GM10266 (cell line): Measurements from ENCODE around the gene WFDC2.

Source experiments
- DNase-seq: peaks from one replicate; pipeline ENCODE4 v3.0.0; 2012; ENCODE audit errors: extremely low spot score
- TF ChIP-seq, protein P1 (sequence below): IDR thresholded peaks from 2 replicates; pipeline ENCODE4 v1.5.1; 2012; ENCODE audit warnings: mild to moderate bottlenecking, low read depth; ENCODE audit not compliant: control insufficient read depth, insufficient read depth; ENCODE audit errors: missing control alignments

The WFDC2 gene

DNA sequence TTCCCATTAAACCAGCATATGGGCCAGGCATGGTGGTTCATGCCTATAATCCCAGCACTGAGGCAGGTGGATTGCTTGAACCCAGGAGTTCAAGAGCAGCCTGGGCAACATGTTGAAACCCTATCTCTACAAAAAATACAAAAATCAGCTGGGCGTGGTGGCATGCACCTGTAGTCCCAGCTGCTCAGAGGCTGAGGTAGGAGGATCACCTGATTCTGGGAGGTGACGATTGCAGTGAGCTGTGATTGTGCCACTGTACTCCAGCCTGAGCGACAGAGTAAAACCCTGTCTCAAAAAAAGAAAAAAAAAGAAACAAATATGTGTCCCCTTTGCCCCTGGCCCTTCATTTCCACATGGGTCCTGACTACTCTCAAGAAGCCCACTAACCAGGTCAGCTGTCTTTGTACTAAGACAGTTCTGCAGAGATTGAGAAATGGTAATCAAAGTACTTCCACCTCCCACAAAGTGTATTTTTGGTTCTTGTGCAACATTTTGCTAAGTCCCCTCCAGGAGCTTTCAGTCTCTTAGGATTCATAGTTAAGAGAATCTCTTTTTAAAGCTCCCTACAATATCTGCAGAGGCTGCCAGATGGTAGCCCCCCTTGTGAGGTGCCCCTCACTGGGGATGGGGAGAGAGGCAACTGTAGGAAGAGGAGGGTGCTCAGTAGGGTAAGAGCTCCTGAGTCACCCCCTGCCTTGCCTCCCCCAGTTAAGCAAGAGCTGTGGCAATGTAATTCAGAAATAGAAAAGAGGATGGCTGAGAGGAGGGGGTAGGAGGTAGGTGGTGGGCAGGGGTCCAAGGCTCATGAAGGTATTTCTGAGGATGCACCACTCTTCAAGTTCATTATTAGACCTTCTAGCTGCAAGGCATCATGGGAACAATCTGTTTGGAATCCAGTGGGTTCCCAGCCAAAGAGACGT lies 16.5 kb upstream of the WFDC2 start:
- no peak for DNase-seq
- TF ChIP-seq, protein P1, sequence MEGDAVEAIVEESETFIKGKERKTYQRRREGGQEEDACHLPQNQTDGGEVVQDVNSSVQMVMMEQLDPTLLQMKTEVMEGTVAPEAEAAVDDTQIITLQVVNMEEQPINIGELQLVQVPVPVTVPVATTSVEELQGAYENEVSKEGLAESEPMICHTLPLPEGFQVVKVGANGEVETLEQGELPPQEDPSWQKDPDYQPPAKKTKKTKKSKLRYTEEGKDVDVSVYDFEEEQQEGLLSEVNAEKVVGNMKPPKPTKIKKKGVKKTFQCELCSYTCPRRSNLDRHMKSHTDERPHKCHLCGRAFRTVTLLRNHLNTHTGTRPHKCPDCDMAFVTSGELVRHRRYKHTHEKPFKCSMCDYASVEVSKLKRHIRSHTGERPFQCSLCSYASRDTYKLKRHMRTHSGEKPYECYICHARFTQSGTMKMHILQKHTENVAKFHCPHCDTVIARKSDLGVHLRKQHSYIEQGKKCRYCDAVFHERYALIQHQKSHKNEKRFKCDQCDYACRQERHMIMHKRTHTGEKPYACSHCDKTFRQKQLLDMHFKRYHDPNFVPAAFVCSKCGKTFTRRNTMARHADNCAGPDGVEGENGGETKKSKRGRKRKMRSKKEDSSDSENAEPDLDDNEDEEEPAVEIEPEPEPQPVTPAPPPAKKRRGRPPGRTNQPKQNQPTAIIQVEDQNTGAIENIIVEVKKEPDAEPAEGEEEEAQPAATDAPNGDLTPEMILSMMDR, result no peak

DNA sequence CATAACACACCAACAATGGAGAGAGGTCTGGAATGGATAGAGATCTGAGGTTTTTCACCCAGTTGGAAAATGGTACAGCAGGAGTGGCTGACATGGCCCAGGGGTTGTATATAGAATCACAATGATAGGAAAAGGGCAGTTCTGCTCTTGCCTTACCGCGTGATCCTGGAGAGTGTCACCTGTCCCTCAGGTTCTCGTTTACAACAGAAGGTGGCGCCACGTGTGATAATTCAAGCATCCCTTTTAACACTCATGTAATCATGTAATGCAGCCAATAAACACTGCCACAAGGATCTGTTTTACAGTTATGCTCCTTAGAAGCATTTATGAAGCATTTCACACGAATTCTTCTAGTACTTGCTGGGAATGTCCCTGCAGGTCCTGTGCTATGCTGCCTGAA lies 12.9 kb upstream of the WFDC2 start:
- TF ChIP-seq, protein P1, result peak; percentile 53
- DNase-seq, result no peak

DNA sequence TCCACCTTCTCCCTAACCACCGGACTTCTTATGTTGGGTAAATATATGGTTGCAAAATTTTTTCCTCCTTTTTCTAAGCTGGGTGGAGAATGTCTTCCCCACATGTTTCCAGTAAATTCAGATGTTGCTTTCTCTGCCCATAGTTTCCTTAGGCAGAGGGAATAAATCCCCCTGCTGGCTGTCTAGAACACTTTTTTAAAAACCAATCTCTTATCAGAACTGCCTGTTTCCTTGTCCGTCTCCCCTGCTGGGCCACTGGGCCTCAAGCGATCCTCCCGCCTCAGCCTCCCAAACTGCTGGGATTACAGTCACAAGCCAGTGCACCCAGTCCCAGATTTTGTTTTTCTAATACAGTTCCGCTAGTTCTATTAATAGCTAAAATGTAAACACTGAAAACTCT lies 9.9 kb upstream of the WFDC2 start:
- DNase-seq, result no peak
- TF ChIP-seq, protein P1, result no peak

DNA sequence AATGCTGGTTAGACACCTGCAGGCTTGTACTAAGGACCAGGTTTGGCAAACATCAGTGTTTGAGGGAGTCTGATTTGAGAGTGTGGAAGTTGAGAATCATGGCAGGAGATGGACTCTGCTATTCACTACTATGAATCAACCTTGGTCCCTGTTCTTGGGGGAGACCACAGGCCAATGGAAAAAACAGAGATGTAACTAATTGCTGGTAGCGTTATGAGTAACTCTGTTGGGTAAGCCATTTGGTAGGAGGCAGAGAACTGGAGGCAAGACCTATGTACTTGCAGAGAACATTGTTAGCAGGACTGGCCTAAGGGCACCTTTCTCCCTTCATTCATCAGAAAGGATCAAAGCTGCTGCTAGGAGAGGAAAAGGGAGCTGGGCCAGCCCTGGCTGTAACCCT lies 8.3 kb upstream of the WFDC2 start:
- DNase-seq, result no peak
- TF ChIP-seq, protein P1, result no peak

DNA sequence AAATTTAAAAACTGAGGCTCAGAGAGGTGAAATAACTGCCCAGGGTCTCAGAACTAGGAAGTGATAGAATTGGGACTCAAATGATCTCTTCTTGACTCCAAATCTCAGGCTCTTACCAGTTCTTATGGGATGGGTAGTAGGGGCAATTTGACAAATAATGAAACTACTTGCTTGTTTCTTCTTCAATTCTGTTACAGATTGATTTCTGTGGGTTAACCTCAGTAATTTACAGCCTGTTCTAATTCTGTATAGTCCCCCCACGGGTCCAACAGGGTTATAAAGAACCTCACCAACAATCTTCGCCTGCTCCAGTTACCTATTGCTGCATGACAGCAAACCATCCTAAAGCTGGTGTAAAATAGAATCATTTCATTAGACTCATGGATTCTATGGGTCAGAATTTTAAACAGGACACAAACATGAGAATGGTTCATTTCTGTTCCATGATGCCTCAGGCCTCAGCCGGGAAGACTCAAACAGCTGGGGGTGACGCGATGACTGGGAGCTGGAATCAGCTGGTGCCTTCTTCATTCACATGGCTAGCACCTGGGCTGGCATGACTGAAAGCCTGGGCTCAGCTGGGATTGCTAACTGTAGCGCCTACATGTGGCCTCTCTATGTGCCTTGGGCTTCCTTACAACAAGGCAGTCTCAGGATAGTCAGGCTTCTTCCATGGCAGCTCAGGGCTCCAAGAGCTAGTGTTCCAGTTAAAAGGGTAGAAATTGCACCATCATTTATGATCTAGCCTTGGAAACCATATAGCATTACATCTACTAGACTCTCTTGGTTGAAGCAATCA lies 6.6 kb upstream of the WFDC2 start:
- DNase-seq, result no peak
- TF ChIP-seq, protein P1, result no peak

DNA sequence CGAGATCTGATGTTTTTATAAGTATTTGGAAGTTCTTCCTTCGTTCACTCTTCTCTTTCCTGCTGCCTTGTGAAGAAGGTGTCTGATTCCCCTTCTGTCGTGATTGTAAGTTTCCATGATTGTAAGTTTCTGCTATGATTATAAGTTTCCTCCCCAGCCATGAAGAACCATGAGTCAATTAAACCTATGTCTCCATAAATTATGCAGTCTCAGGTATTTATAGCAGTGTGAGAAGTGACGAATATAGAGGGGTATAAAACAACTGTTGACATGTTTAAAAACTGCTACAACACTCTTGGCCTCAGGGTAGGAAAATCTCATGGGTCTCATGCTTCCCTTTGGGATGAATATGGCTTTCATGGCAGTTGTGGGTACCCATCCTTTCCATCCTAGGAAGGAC lies 5.8 kb upstream of the WFDC2 start:
- no peak for DNase-seq
- TF ChIP-seq, protein P1, result no peak
